Measurements from ENCODE around the gene TRIM64C. TPM values are rescaled to one million over a fixed set of nuclear protein-coding genes. Genes with fewer than 3 reads are reported as not detected.
"Not testable (repeated sequence)": the region's sequence is repeated elsewhere in the genome, so short reads cannot be mapped to it uniquely, and the experiment has no call there.

Gene TRIM64C
- total RNA-seq (not detected), polyA plus RNA-seq (not detected)
- long read RNA-seq, donor 1 = 0 reads
- long read RNA-seq, donor 2 = 0 reads
- long read RNA-seq, donor 3 = 0 reads
- long read RNA-seq, donor 4 = 0 reads

DNA sequence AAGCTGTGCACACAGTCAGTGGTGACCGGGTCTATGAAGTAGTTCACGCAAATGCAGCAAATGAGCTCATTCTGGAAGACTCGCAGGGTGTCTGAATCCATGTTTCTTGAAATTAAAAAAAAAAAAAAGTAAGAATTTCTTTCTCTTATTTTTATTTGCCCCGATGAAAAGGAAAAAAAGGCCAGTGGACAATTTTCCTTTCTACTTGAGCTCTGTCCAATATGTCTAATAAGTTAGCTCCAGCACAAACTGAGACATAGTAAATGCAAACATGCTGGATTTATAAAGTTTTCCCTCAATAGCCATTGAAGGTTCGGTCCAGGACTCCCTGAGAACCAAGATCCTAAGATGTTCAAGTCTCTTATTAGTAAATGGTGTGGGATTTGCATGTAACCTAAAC, at the start of gene TRIM64C:
Gene TRIM64C, minus strand, starts transcription at position 101 of the 400 bp plus-strand sequence. Its CDS starts 0 bp downstream, at position 101.
- WGBS = 79% methylated on average over 5 of the region's 5 CpGs

DNA sequence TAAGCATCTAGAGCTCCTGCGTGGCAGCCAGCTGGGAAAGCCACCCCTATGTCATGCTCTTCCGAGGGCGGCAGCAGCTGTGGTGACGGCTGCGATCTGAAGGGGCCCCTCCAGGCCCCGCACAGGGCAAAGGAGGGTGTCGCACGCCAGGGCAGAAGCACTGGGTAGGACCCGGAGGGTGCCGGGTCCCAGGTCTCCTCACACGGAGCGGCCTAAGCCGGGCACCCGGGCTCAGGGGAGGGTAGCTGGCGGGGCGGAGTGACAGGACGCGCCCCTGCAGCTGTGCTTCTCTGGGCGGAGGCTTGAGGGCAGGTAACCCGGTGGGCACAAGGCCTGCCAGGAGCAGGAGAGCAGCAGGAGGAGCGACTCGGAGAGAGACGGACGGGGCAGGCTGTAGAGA, 43.4 kb upstream of the TRIM64C start:
- WGBS = 89% methylated on average over 23 of the region's 24 CpGs
- peak in 1 of 3 donors; percentile 36 for DNase-seq
- intact Hi-C loops (cut with DNase I) = not testable (repeated sequence)

More for the DNA sequence above, at the start of gene TRIM64C:
- intact Hi-C loops (cut with DNase I); H3K27me3 ChIP-seq (ENCODE audit: control insufficient read depth, insufficient read depth); H3K27ac ChIP-seq (ENCODE audit: low read length); H3K4me3 ChIP-seq (ENCODE audit: low read length); ATAC-seq; DNase-seq; H3K9me3 ChIP-seq (ENCODE audit: control insufficient read depth, low read length); H3K4me1 ChIP-seq (ENCODE audit: control insufficient read depth, insufficient read depth, low read length): not testable (repeated sequence)

DNA sequence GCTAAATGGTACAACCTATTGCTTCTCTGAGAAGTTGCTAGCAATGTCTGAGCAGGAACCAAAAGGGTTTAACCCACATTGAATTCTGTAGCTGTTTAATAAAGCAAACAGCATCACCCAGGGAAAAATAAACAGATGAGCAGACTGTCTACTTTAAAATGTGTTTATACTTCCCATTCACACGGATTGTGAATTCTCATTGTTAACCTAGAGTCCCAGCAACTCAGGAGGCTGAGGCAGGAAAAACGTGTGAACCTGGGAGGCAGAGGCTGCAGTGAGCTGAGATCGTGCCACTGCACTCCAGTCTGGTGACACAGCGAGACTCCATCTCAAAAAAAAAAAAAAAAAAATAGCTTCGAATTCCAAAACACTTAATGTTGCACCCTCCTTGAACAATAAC, 11.0 kb upstream of the TRIM64C start:
- DNase-seq, ATAC-seq: not testable (repeated sequence)

More for the DNA sequence above, 43.4 kb upstream of the TRIM64C start:
- not testable (repeated sequence) for H3K4me3 ChIP-seq (ENCODE audit: low read length); H3K4me1 ChIP-seq (ENCODE audit: control insufficient read depth, insufficient read depth, low read length); H3K27me3 ChIP-seq (ENCODE audit: control insufficient read depth, insufficient read depth); H3K9me3 ChIP-seq (ENCODE audit: control insufficient read depth, low read length); H3K27ac ChIP-seq (ENCODE audit: low read length); ATAC-seq

DNA sequence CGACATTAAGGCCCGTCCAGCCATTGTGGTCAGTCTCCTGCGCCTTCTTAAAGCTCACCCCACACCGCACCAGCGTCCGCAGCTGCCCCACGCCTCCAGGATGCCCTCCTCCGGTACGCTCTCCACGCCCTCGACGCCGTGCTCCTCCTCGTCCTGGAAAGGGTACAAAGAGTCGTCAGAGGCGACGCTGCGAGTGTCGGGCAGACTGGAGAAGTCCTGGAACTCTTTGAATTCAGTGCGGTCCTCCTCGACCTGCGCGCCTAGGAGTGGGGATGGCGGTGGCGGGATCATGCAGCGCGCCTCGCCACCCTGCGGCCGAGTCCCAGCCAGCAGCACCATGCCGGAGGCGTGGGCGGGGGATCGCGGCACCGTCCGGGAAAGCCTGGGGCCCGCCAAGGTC, 9.1 kb downstream of the TRIM64C start:
- H3K27me3 ChIP-seq (ENCODE audit: control insufficient read depth, insufficient read depth); H3K4me3 ChIP-seq (ENCODE audit: low read length); ATAC-seq; H3K4me1 ChIP-seq (ENCODE audit: control insufficient read depth, insufficient read depth, low read length); H3K27ac ChIP-seq (ENCODE audit: low read length); intact Hi-C loops (cut with DNase I); H3K9me3 ChIP-seq (ENCODE audit: control insufficient read depth, low read length): not testable (repeated sequence)
- DNase-seq = peak in 1 of 3 donors; percentile 44
- WGBS = 57% methylated on average over 38 of the region's 38 CpGs

More for the DNA sequence above, 11.0 kb upstream of the TRIM64C start:
- H3K4me3 ChIP-seq (ENCODE audit: low read length); H3K27me3 ChIP-seq (ENCODE audit: control insufficient read depth, insufficient read depth); H3K9me3 ChIP-seq (ENCODE audit: control insufficient read depth, low read length); intact Hi-C loops (cut with DNase I); H3K4me1 ChIP-seq (ENCODE audit: control insufficient read depth, insufficient read depth, low read length); H3K27ac ChIP-seq (ENCODE audit: low read length): not testable (repeated sequence)
- 58% methylated on average over 5 of the region's 5 CpGs for WGBS

GRCh38 chr11:49048229-49048628, 10.7 kb downstream of the TRIM64C start:
- DNase-seq; ATAC-seq; H3K9me3 ChIP-seq (ENCODE audit: control insufficient read depth, low read length); H3K27me3 ChIP-seq (ENCODE audit: control insufficient read depth, insufficient read depth); H3K4me3 ChIP-seq (ENCODE audit: low read length); H3K4me1 ChIP-seq (ENCODE audit: control insufficient read depth, insufficient read depth, low read length); intact Hi-C loops (cut with DNase I); H3K27ac ChIP-seq (ENCODE audit: low read length): not testable (repeated sequence)
- 38% methylated on average over 26 of the region's 28 CpGs for WGBS

GRCh38 chr11:49028523-49028922, 30.4 kb downstream of the TRIM64C start, which contains the start of gene TRIM49B:
TSS of gene TRIM49B (plus strand) at chr11:49028823. CDS start at chr11:49031600, 2,777 bp downstream.
- intact Hi-C loops (cut with DNase I); H3K4me1 ChIP-seq (ENCODE audit: control insufficient read depth, insufficient read depth, low read length); DNase-seq; H3K4me3 ChIP-seq (ENCODE audit: low read length); H3K27me3 ChIP-seq (ENCODE audit: control insufficient read depth, insufficient read depth); ATAC-seq; H3K9me3 ChIP-seq (ENCODE audit: control insufficient read depth, low read length); H3K27ac ChIP-seq (ENCODE audit: low read length): not testable (repeated sequence)
- WGBS = 29% methylated on average over 2 of the region's 2 CpGs

Other genes starting within 250 kb of the TRIM64C start
- gene TRIM51G, start 75.2 kb downstream of the TRIM64C start, total RNA-seq = not detected
- not detected for gene TRIM51G, start 75.2 kb downstream of the TRIM64C start, polyA plus RNA-seq
- gene TRIM49B, start 30.3 kb downstream of the TRIM64C start, total RNA-seq = not detected
- not detected for gene TRIM49B, start 30.3 kb downstream of the TRIM64C start, polyA plus RNA-seq
- gene FOLH1, start 149.5 kb upstream of the TRIM64C start, total RNA-seq = under 1 TPM; 0.34 to 0.72 (median 0.52) TPM
- 0.68 TPM for gene FOLH1, start 149.5 kb upstream of the TRIM64C start, polyA plus RNA-seq

Measured in right cardiac atrium (tissue), 5 donors.